PC-3 (cell line): ENCODE measurements around the gene ANGPTL7. TPM values are rescaled to one million over a fixed set of nuclear protein-coding genes. Genes with fewer than 3 reads are reported as not detected.

ENCODE experiments used
- ATAC-seq: fragments of 200-7000 bp; cut with Tn5 transposase; 2 replicates; pipeline ENCODE4 v1.9.1; 2020; ENCODE audit warnings: mild to moderate bottlenecking, moderate library complexity
- BruUV-seq: library from RNA; stranded (reverse); fragments of 400-500 nt; replicated peaks from 2 replicates; lab custom pipeline; 2021; lab: Mats Ljungman, UMichigan
- CTCF ChIA-PET: fragments of 300-600 bp; sonication (Branson Sonifier 250); formaldehyde crosslinking; loops from one replicate; lab custom pipeline; 2022; ENCODE audit warnings: antibody characterized with exemption; lab: Charles Lee
- POLR2A ChIA-PET: fragments of 300-600 bp; sonication (Branson Sonifier 250); formaldehyde crosslinking; loops from one replicate; lab custom pipeline; 2022; ENCODE audit warnings: antibody characterized with exemption; ENCODE audit not compliant: unreplicated experiment; lab: Charles Lee
- DNase-seq: peaks from one replicate; pipeline ENCODE4 v3.0.0-alpha.2; 2015
- H2AFZ ChIP-seq: fragments of 300-600 bp; sonication (generic); 2 replicates; pipeline ENCODE4 v1.6.0; 2016; ENCODE audit warnings: antibody characterized with exemption, low read length
- H3F3A ChIP-seq: fragments of 300-600 bp; sonication (generic); one replicate; pipeline ENCODE4 v1.6.0; 2017; ENCODE audit warnings: antibody characterized with exemption, low read length, control low read depth, mild to moderate bottlenecking; ENCODE audit not compliant: unreplicated experiment
- H3K27ac ChIP-seq: fragments of 300-600 bp; sonication (generic); 2 replicates; pipeline ENCODE4 v1.5.1; 2016; ENCODE audit warnings: mild to moderate bottlenecking, low read length
- H3K27me3 ChIP-seq: fragments of 300-600 bp; sonication (generic); 2 replicates; pipeline ENCODE4 v1.6.1; 2016; ENCODE audit warnings: low read length, mixed read lengths
- H3K36me3 ChIP-seq: fragments of 300-600 bp; sonication (generic); 2 replicates; pipeline ENCODE4 v1.6.1; 2016; ENCODE audit warnings: low read depth, mixed run types, low read length, mixed read lengths
- H3K4me1 ChIP-seq: fragments of 300-600 bp; sonication (generic); 2 replicates; pipeline ENCODE4 v1.5.1; 2016; ENCODE audit warnings: low read length; ENCODE audit not compliant: insufficient read depth
- H3K4me2 ChIP-seq: fragments of 300-600 bp; sonication (generic); 2 replicates; pipeline ENCODE4 v1.6.0; 2016; ENCODE audit warnings: low read length
- H3K4me3 ChIP-seq: fragments of 300-600 bp; sonication (generic); 2 replicates; pipeline ENCODE4 v1.5.1; 2016; ENCODE audit warnings: mild to moderate bottlenecking, low read length, mixed read lengths
- H3K79me2 ChIP-seq: fragments of 300-600 bp; sonication (generic); 2 replicates; pipeline ENCODE4 v1.6.1; 2017; ENCODE audit warnings: low read length, mixed read lengths
- H3K9ac ChIP-seq: fragments of 300-600 bp; sonication (generic); 2 replicates; pipeline ENCODE4 v1.6.0; 2016; ENCODE audit warnings: mild to moderate bottlenecking, low read length
- H3K9me2 ChIP-seq: fragments of 300-600 bp; sonication (generic); replicated peaks from 2 replicates; pipeline ENCODE4 v1.6.1; 2016; ENCODE audit warnings: mixed run types, low read length, mixed read lengths
- H3K9me3 ChIP-seq: fragments of 300-600 bp; sonication (generic); 2 replicates; pipeline ENCODE4 v1.6.1; 2016; ENCODE audit warnings: low read length, mixed read lengths
- H4K20me1 ChIP-seq: fragments of 300-600 bp; sonication (generic); 2 replicates; pipeline ENCODE4 v1.6.1; 2016; ENCODE audit warnings: low read length, mixed read lengths
- CTCF ChIP-seq: fragments of 300-600 bp; sonication (generic); conservative IDR thresholded peaks from 2 replicates; pipeline ENCODE4 v1.5.1; 2017; ENCODE audit warnings: antibody characterized with exemption, low read depth, mild to moderate bottlenecking, low read length
- EZH2 ChIP-seq: fragments of 300-600 bp; sonication (generic); IDR thresholded peaks from one replicate; pipeline ENCODE4 v1.6.1; 2017; ENCODE audit warnings: antibody characterized with exemption, mild to moderate bottlenecking, low read length; ENCODE audit not compliant: unreplicated experiment
- EZH2phosphoT487 ChIP-seq: fragments of 300-600 bp; sonication (generic); IDR thresholded peaks from 2 replicates; pipeline ENCODE4 v1.6.1; 2018; ENCODE audit warnings: mild to moderate bottlenecking, antibody characterized with exemption, low read length, borderline replicate concordance
- intact Hi-C: fragments of 100-400 bp; cut with micrococcal nuclease; formaldehyde crosslinking; loops from 2 replicates; pipeline ENCODE4 v1.9.0; 2023
- total RNA-seq: library from RNA; depleted of rRNA; stranded (reverse); fragments of >200 nt; gene quantifications from 2 replicates; pipeline ENCODE4 v1.2.3, GENCODE V29; 2014

Gene ANGPTL7
- total RNA-seq, 1 experiment from 2014 or later, result not detected

GRCh38 chr1:11182884-11183283 lies 6.3 kb upstream of the ANGPTL7 start:
- ChIA-PET CTCF (no interaction called here), POLR2A (no interaction called here)
- no peaks in the 10 kb centered on the region for H3K27me3 ChIP-seq
- no peaks in the 10 kb centered on the region for H3F3A ChIP-seq
- no peaks in the 10 kb centered on the region for H3K9me3 ChIP-seq
- no peak for ATAC-seq
- no peak for DNase-seq
- H3K27ac ChIP-seq, result no peak overlapping the region
- no peak overlapping the region for H3K4me3 ChIP-seq
- no TSS peak for BruUV-seq
- peaks cover 16% of the 10 kb centered on the region; the same call in 1 of the 2 replicates for H3K36me3 ChIP-seq
- TF ChIP-seq EZH2phosphoT487 (no peak), EZH2 (no peak), CTCF (no peak)
- H3K79me2 ChIP-seq, result no peaks in the 10 kb centered on the region
- H3K9ac ChIP-seq, result no peak overlapping the region
- H3K9me2 ChIP-seq, result no peaks in the 10 kb centered on the region
- intact Hi-C loops, result loop anchor here (10.0 kb wide), 1 partner anchor 148 kb away; no protein-coding TSS in a partner anchor
- no peak overlapping the region for H2AFZ ChIP-seq
- H3K4me2 ChIP-seq, result no peak overlapping the region
- H3K4me1 ChIP-seq, result peaks cover 32% of the 10 kb centered on the region
- H4K20me1 ChIP-seq, result no peaks in the 10 kb centered on the region

GRCh38 chr1:11184973-11185372 lies 4.2 kb upstream of the ANGPTL7 start:
- Histone ChIP-seq H3K4me1 (peaks cover 11% of the 10 kb centered on the region), H3K9ac (no peak overlapping the region), H3K36me3 (peaks cover 15% of the 10 kb centered on the region; the same call in 1 of the 2 replicates), H3K27me3 (no peaks in the 10 kb centered on the region), H3K27ac (no peak overlapping the region), H3K9me2 (no peaks in the 10 kb centered on the region), H3K9me3 (no peaks in the 10 kb centered on the region), H3K4me2 (no peak overlapping the region), H3K79me2 (no peaks in the 10 kb centered on the region), H2AFZ (no peak overlapping the region), H3F3A (no peaks in the 10 kb centered on the region), H4K20me1 (no peaks in the 10 kb centered on the region), H3K4me3 (no peak overlapping the region)
- no TSS peak for BruUV-seq
- DNase-seq, result no peak
- TF ChIP-seq EZH2phosphoT487 (no peak), CTCF (no peak), EZH2 (no peak)
- no peak for ATAC-seq
- intact Hi-C loops, result loop anchor here (10.0 kb wide), 1 partner anchor 150 kb away; no protein-coding TSS in a partner anchor
- ChIA-PET CTCF (no interaction called here), POLR2A (no interaction called here)

- no TSS peak for BruUV-seq
- Histone ChIP-seq H3K4me1 (no peaks in the 10 kb centered on the region), H3K79me2 (no peaks in the 10 kb centered on the region), H3F3A (no peaks in the 10 kb centered on the region), H3K4me2 (no peak overlapping the region), H3K27ac (no peak overlapping the region), H3K9ac (no peak overlapping the region), H3K27me3 (no peaks in the 10 kb centered on the region), H3K4me3 (no peak overlapping the region), H4K20me1 (no peaks in the 10 kb centered on the region), H3K9me3 (no peaks in the 10 kb centered on the region), H3K36me3 (peaks cover 29% of the 10 kb centered on the region; the same call in 1 of the 2 replicates), H2AFZ (no peak overlapping the region), H3K9me2 (no peaks in the 10 kb centered on the region)
- ATAC-seq, result no peak
- ChIA-PET CTCF (no interaction called here), POLR2A (no interaction called here)
- TF ChIP-seq CTCF (no peak), EZH2 (no peak), EZH2phosphoT487 (no peak)
- intact Hi-C loops, result loop anchor here (10.0 kb wide), 1 partner anchor 152 kb away; no protein-coding TSS in a partner anchor
- DNase-seq, result no peak
Measured at GRCh38 chr1:11187000-11187399, 2.2 kb upstream of the ANGPTL7 start.
